Endothelial cell of hepatic sinusoid (primary cell): ENCODE measurements around the gene ICE1.
"Not testable (repeated sequence)": the region's sequence is repeated elsewhere in the genome, so short reads cannot be mapped to it uniquely, and the experiment has no call there.

Experiments used
- in situ Hi-C: cut with HindIII; loops from 2 replicates; pipeline ENCODE4 v1.10.0; 2017; ENCODE audit warnings: low sequenced_read_pairs

ICE1 gene, protein sequence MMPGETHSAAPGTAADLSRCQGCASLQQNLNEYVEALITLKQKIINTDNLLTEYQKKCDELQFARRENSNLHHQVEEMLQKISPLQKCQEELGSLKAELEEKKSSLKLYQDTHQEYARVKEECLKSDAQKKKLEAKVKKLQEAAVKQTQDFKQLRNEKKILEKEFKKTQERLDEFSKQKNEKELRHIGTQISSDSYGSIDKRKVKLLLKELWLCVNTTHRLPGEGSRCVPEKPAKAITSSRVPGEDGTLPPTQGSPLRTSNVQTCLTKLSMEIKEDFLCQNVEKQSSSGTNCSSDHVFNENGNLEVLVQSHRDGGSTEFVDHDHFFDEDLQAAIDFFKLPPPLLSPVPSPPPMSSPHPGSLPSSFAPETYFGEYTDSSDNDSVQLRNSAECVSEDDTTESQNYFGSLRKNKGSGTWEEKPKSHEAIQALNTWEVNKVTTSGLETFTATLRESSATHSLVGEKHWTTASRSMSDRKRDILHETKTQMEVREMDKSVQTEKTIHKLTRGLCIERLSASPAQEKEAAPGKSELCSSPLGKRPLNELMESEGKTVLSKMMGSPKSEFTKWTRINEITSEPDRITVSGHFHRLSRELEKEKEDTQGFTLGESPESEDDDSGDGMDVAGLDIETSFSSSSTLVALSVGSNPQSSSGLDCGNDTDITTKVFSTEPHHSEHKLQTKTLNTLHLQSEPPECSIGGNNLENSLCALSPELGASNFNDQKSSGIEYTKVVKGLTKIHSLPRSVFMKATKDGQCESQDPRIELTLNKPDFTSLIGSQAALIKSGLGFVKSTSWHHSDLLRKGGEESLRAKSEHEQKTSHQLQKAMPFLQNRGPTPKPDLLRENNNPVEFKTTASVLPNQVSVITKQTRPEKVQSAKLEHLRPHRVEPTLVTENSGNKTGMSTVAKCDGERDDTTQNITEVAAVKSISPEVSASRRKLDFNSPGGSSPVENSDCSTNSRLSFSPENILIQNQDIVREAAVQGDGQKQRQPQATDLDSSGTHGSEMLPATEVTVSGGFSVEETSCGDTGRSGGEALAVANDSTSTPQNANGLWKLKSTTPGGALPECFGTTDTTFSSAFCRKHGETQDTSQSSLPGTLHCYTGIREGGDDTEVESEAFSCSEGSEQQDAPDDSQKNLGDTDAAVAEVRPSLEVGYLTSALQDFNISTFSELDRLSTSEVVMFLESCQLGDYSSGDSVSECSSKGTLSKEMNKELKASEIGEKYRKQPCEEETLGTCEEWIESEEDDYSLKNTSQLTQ (N-terminal part only)

DNA sequence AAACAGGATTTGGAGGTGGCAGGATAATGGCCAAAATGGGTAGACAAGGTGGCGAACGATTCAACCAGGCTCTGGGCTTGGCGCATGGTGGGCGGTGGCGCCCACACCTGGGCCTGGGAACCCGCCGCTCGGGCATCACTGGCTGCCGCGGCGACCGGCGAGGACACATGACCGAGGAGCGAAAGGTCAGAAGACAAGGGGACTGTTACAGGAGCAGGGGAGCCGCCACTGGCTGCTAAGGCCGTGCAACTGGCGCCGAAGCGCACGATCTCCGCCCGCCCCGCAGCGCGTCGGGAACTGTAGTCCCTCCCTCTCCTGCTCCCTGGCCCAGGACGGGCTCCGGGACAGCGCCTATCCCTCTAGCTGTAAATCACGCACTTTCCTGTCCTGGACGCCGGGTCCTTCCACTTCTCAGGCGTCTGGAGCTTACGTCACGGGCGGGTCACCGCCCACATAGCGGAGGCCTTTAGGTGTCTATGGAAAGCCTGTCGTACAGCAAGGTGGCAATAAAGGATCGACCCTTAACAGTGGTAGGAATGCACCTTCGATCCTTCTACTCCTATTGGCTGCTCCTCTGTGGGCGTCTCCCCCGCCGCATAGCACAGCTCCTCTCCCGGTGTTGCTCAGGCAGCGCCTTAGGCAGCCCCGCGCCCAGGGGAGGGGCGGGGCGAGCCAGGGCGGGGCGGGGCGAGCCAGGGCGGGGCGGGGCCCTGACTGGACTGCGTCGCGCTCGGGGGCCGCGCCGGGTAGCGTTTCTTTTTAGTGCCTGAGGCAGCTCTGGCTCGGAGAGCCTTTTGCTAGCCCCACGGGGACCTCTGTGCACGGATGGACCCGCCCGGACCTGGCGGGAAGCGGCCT, at the start of gene ICE1:
Gene ICE1 (plus strand): TSS at position 717 of the 858 bp plus-strand sequence. CDS start 239 bp downstream, outside the sequence.
- in situ Hi-C loops: no loop called here

GRCh38 chr5:5372930-5373329, 49.5 kb upstream of the ICE1 start:
- in situ Hi-C loops: no loop called here

GRCh38 chr5:5373351-5373989, 49.0 kb upstream of the ICE1 start:
- in situ Hi-C loops: no loop called here

DNA sequence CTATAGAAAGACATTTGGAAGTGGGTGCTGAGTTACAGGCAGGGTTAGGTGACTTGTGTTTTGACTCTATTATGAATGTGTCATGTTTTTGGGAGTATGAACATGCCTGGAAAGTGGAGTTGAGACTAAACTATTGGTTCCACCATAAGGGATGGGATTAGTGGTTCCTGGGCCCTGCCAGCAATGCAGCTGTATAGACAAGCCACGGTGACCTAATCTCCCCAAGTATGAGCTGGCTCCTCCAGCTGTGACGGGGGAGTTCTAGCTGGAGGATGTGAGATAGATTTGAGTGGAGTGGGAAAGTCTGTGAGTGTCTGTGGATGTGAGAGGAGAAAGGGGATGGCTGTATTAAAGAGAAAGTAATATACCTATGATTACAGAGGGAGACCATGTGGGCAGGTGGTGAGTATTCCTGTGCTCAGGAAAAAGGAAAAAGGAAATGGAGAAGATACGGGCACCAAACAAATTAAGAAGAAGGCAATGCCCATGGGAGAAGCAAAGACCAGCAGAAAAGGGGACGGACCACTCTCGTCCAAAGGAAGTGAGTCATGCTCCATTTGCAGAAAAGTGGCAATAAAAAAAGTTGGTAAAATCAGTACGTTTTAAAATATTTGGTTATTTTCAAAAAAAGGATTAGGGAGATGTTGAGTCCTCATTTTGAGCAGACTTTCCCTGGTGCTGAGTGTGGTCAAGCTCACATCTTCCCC, 48.3 kb upstream of the ICE1 start:
- in situ Hi-C loops: no loop called here

- in situ Hi-C loops: no loop called here
Measured at GRCh38 chr5:5377780-5378179, 44.7 kb upstream of the ICE1 start.

DNA sequence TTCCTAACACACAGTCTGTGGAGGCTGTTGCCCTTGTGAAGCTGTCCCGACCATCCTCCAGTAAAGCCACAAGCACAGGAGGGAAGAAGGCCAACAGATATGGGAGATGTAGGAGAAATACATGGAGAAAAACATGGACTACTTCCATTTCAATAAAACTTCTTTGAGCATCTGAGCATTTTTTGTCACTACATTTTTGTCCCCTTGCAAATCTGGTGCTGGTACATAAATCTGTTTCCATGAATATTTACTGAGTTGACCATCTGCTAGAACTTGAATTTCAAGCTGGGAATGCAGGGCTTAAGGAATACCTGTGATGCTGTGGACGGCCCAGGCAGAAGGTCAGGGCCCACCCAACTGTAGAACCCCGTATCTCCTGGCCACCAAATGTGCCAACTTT, 43.9 kb upstream of the ICE1 start:
- in situ Hi-C loops: no loop called here

GRCh38 chr5:5380298-5380697, 42.2 kb upstream of the ICE1 start:
- in situ Hi-C loops: no loop called here

GRCh38 chr5:5381310-5381913, 41.1 kb upstream of the ICE1 start:
- in situ Hi-C loops: no loop called here

GRCh38 chr5:5383461-5383860, 39.0 kb upstream of the ICE1 start:
- in situ Hi-C loops: no loop called here

DNA sequence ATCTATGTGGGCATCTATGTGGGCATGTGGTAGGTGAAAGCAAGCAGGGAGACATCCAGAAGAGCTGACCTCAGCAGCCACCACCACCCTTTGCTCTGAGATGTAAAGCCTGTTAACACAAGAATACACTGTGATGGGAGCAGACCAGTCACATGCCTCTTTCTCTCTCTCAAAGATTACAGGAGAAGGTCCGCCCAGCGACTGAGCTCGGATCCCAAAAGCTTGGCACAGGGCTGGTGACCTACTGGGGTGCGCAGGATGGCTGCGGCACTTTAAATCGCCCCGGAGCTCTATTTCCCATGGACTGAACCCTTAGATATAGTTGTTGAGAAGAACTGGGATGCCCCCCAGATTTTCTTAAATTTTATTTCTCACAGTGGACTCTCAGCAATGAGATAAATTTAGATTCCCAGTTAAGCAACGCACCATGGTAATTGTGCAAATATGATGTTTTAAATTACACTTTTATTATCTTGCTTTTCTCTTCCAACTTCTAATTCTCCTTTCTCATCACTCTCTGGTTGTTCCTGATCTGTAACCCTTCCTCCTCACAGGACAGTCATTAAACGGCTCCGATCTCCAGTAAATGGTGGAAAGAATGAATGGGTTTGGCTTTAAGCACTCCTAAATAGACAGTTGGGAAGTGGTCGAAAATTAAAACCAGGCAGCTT, 37.7 kb upstream of the ICE1 start:
- in situ Hi-C loops: no loop called here

DNA sequence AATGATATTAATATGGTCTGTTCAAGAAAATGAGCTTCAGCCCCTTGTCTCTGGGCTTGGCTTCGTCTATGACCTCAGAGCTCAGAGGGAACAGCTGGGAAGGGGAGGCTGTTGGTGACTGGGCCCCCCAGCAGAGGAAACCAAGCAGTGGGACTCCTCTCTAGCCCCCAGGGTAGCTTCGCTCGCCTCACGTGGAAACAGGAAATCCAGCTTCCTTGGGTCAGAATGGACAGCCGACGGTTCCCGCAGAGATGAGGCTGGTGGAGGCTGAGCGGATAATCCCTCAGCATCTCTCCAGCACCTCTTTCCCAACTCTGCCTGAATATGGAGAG, 37.2 kb upstream of the ICE1 start:
- in situ Hi-C loops: no loop called here

GRCh38 chr5:5386329-5386728, 36.1 kb upstream of the ICE1 start:
- in situ Hi-C loops: no loop called here

DNA sequence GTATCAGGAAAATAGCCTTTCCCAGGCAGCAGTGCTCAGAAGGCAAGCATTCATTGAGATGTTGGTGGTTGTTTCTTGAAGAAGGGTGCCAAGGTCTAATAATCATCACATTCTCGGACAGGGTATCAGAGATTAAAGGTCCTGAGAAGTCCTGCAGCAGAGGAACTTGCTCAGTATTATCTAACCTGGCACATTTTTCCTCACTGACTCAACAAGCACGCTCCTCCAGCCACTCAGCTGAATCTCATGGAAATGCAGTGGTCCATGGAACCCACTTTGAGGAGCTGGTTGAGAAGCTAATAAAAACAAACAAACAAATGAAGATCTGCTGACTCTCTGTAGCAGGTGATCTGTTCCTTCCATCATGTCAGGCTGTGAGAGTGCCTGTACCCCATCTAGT, 35.3 kb upstream of the ICE1 start:
- in situ Hi-C loops: no loop called here

DNA sequence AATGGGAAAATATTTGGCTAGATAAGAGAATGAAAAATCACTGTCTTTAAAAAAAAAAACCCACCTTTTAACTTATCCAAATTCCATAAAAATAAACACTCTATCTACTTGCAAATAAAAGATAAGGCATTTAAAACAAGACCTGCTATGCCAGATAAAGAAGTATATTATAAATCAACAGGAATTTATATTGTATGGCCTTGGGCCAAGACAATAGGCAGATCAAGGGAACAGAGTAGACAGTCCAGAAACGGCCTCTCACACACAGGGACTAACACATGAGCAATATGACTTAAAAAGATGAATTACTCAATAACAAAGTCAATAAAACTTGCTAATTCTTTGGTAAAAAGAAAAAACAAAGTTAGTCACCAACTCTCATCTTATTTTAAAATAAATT, 34.7 kb upstream of the ICE1 start:
- in situ Hi-C loops: no loop called here

DNA sequence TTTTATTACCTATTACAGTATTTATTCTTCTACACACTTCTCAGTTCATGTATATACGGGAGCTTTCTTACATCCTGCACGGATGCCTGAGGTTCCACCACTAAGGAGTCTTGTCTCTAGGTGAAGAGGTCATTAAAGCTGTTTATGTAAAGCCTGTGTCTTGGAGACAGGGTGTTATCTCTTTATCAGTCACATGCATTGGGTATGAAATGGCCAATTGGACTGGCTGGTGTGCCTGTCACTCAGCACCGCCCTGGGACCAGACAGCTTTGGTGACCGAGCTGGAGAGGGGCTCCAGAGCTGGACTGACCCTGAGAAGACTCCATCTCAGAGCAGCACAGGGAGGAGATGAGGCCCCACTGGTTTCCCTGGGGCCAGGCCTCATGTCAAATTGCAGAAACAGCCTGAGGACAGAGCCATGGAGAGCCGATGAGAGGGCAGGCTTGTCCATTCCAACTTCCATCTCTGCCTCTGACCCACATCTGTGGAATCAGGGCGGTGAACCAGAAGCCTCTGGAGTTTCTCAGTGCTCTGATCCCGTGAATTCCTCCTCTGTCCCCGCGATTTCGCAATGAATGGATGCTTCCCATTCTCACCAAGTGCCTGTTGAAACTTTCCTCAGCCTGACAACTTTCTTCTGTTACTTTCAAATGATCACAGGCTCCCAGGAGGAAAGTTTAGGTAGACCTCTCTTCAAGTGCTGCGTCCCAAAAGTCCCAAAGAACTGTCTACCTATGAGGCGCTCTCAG, 32.2 kb upstream of the ICE1 start:
- in situ Hi-C loops: not testable (repeated sequence)

DNA sequence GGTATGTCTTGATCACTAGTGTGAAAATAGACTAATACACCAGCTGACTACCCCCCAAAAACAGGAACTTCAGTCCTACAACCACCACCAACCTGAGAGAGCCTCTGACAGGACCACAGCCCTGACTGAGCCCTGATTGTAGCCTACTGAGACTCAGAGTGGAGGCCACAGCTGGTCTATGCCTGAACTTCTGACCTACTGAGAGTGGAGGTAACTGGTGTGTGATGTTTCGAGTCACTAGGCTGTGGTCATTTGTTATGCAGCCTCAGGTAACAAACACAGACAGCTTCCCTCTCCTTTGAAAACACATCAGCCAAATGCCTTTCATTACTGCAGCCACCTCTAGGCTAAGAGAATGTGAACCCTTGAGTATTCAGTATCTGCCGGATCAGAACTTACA, 30.0 kb upstream of the ICE1 start:
- in situ Hi-C loops: not testable (repeated sequence)

GRCh38 chr5:5394384-5394986, 28.0 kb upstream of the ICE1 start:
- in situ Hi-C loops: not testable (repeated sequence)
